SK-N-SH (cell line): ENCODE measurements around the gene HS1BP3. TPM values are rescaled to one million over a fixed set of nuclear protein-coding genes. Genes with fewer than 3 reads are reported as not detected.

Source experiments
- CTCF ChIA-PET: fragments of 300-600, 350-600 bp; formaldehyde crosslinking; extraction: SDS; loops from one replicate; lab custom pipeline; 2021; lab: Yijun Ruan, JAX
- POLR2A ChIA-PET: fragments of 350-600 bp; sonication (Branson Sonifier 250); formaldehyde crosslinking; extraction: SDS; loops from one replicate; lab custom pipeline; 2020; ENCODE audit warnings: antibody characterized with exemption, inconsistent platforms; lab: Yijun Ruan, JAX
- DNase-seq: peaks from one replicate; pipeline ENCODE4 v3.0.0; 2012
- H2AFZ ChIP-seq: fragments of 200-600 bp; sonication (generic); 2 replicates; pipeline ENCODE4 v1.8.1; 2016; ENCODE audit warnings: antibody characterized with exemption, mild to moderate bottlenecking, low read depth
- H3F3A ChIP-seq: fragments of 200-600 bp; sonication (generic); replicated peaks from 2 replicates; pipeline ENCODE3; 2016; ENCODE audit warnings: antibody characterized with exemption, mild to moderate bottlenecking; ENCODE audit not compliant: insufficient read depth
- H3K27ac ChIP-seq, 2 experiments: fragments of 200-500 bp in 1 of 2; fragments of 200-600 bp in 1 of 2; sonication (Bioruptor generic) in 1 of 2; sonication (generic), shearing (Covaris generic) in 1 of 2; 2 replicates each; pipeline versions ENCODE4 v1.5.1 to v1.6.1; 2014 to 2016; ENCODE audit warnings: low read depth in 2 of 2, inconsistent platforms in 1 of 2, low read length in 1 of 2, mild to moderate bottlenecking in 1 of 2, mixed read lengths in 1 of 2
- H3K27me3 ChIP-seq: fragments of 200-600 bp; sonication (generic), shearing (Covaris generic); 2 replicates; pipeline ENCODE4 v1.6.1; 2016; ENCODE audit warnings: mixed run types; ENCODE audit not compliant: insufficient read depth
- H3K36me3 ChIP-seq, 2 experiments: fragments of 200-500 bp in 1 of 2; fragments of 200-600 bp in 1 of 2; sonication (Bioruptor generic) in 1 of 2; sonication (generic) in 1 of 2; replicated peaks in 1 of 2; 2 replicates each; pipeline versions ENCODE3 to v1.5.1; 2014 to 2016; ENCODE audit warnings: low read length in 1 of 2, mild to moderate bottlenecking in 1 of 2; ENCODE audit not compliant: insufficient read depth in 2 of 2, control insufficient read depth in 1 of 2
- H3K4me1 ChIP-seq, 2 experiments: fragments of 200-500 bp in 1 of 2; fragments of 200-600 bp in 1 of 2; sonication (Bioruptor generic) in 1 of 2; sonication (generic), shearing (Covaris generic) in 1 of 2; 2 replicates each; pipeline versions ENCODE4 v1.5.1 to v1.6.1; 2014 to 2016; ENCODE audit warnings: low read depth in 1 of 2, low read length in 1 of 2, mixed run types in 1 of 2; ENCODE audit not compliant: insufficient read depth in 2 of 2, control insufficient read depth in 1 of 2
- H3K4me2 ChIP-seq: fragments of 200-600 bp; sonication (generic), shearing (Covaris generic); 2 replicates; pipeline ENCODE4 v1.6.1; 2017; ENCODE audit warnings: mixed run types
- H3K4me3 ChIP-seq, 2 experiments: fragments of 200-500 bp in 1 of 2; fragments of 200-600 bp in 1 of 2; sonication (Bioruptor generic) in 1 of 2; sonication (generic), shearing (Covaris generic) in 1 of 2; 2 replicates each; pipeline versions ENCODE4 v1.5.1 to v1.8.1; 2014 to 2016; ENCODE audit warnings: low read depth in 2 of 2, inconsistent platforms in 1 of 2, low read length in 1 of 2, mild to moderate bottlenecking in 1 of 2, mixed read lengths in 1 of 2, moderate library complexity in 1 of 2
- H3K79me2 ChIP-seq: fragments of 200-600 bp; sonication (generic); 2 replicates; pipeline ENCODE4 v1.8.1; 2017; ENCODE audit warnings: mild to moderate bottlenecking; ENCODE audit not compliant: insufficient read depth
- H3K9ac ChIP-seq: fragments of 200-600 bp; sonication (generic); 2 replicates; pipeline ENCODE4 v1.6.1; 2017; ENCODE audit warnings: mixed run types
- H3K9me2 ChIP-seq: fragments of 200-600 bp; sonication (generic); 2 replicates; pipeline ENCODE4 v1.6.1; 2017; ENCODE audit warnings: mixed run types
- H3K9me3 ChIP-seq: fragments of 200-600 bp; sonication (generic); 2 replicates; pipeline ENCODE4 v1.6.1; 2017; ENCODE audit warnings: mixed run types, mild to moderate bottlenecking, moderate library complexity
- H4K20me1 ChIP-seq: fragments of 200-600 bp; sonication (generic); 2 replicates; pipeline ENCODE4 v1.6.1; 2017; ENCODE audit warnings: mild to moderate bottlenecking, mixed run types; ENCODE audit not compliant: insufficient read depth
- CHD2 ChIP-seq: fragments of 150-350 bp; IDR thresholded peaks from 2 replicates; pipeline ENCODE4 v1.6.1; 2018; ENCODE audit warnings: low read length; ENCODE audit not compliant: partially characterized antibody
- CTCF ChIP-seq: fragments of 200-600 bp; sonication (generic); IDR thresholded peaks from 2 replicates; pipeline ENCODE4 v1.6.1; 2017; ENCODE audit warnings: antibody characterized with exemption, mild to moderate bottlenecking, moderate library complexity
- GATA2 ChIP-seq: sonication (generic); formaldehyde crosslinking; IDR thresholded peaks from 2 replicates; pipeline ENCODE4 v1.5.0; 2020; ENCODE audit warnings: mild to moderate bottlenecking, missing genetic modification reagents
- IRF3 ChIP-seq: fragments of 150-350 bp; IDR thresholded peaks from 2 replicates; pipeline ENCODE4 v1.6.1; 2016; ENCODE audit warnings: mild to moderate bottlenecking, low read depth, low read length
- MEF2A ChIP-seq: IDR thresholded peaks from 2 replicates; pipeline ENCODE4 v1.4.0; 2012; ENCODE audit warnings: low read depth, borderline replicate concordance
- NFIC ChIP-seq: IDR thresholded peaks from 2 replicates; pipeline ENCODE4 v1.4.0; 2012; ENCODE audit warnings: borderline replicate concordance
- RAD21 ChIP-seq: IDR thresholded peaks from 2 replicates; pipeline ENCODE4 v1.6.1; 2012; ENCODE audit warnings: mild to moderate bottlenecking, low read length
- RCOR1 ChIP-seq: fragments of 150-350 bp; IDR thresholded peaks from 2 replicates; pipeline ENCODE4 v1.6.1; 2017; ENCODE audit warnings: antibody characterized with exemption, low read length
- REST ChIP-seq: IDR thresholded peaks from 2 replicates; pipeline ENCODE4 v1.6.1; 2012; ENCODE audit warnings: mild to moderate bottlenecking, low read depth, low read length, moderate library complexity
- RXRA ChIP-seq: IDR thresholded peaks from 2 replicates; pipeline ENCODE4 v1.4.0; 2012; ENCODE audit warnings: low read depth, mild to moderate bottlenecking, borderline replicate concordance
- SIN3A ChIP-seq: IDR thresholded peaks from 2 replicates; pipeline ENCODE4 v1.6.1; 2012; ENCODE audit warnings: low read depth, mild to moderate bottlenecking, low read length, moderate library complexity, borderline replicate concordance
- WGBS: methylation state at CpG from one replicate; pipeline ENCODE4 v1.1.6; 2017; ENCODE audit warnings: low lambda C conversion rate; 5-methylcytosine and 5-hydroxymethylcytosine counted together
- polyA plus RNA-seq, 3 experiments: library from polyadenylated mRNA; depleted of rRNA; stranded (reverse); fragments of >200 nt; gene quantifications; 2 replicates each; pipeline ENCODE4 v1.2.3, GENCODE V29; 2012
- TF ChIP-seq, protein P1 (sequence below): fragments of 150-350 bp; IDR thresholded peaks from 2 replicates; pipeline ENCODE4 v1.6.1; 2017; ENCODE audit warnings: antibody characterized with exemption, low read length, low read depth, borderline replicate concordance

Gene HS1BP3
- polyA plus RNA-seq, 1 of the 3 experiments (the other 2 are of a cell fraction): 20.1 TPM

DNA sequence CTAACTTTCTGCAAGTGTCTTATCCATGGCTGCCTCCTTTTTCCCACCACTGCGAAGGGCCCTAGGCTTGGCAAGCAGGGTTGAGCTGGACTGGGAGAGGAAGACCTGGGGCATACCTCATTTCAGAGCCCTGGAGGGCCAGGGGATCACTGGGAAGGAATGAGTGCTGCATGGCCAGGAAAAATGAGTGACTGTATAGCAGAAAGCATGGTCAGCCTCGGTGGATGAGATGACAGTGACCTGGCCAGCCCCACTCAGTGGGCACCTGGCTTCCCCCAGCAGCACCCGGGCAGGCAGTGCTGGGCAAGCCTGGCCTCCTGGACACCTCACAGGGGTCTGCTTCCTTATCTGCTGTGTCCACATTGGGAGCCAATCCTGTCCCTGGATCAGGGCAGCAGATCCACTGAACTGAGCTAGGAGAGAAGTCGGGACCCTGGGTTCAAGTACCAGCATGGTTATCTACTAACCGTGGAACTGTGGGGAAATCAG, 76.4 kb downstream of the HS1BP3 start (continued):
- TF ChIP-seq GATA2 (CRISPR knock-in tag) (no peak), CHD2 (no peak)

DNA sequence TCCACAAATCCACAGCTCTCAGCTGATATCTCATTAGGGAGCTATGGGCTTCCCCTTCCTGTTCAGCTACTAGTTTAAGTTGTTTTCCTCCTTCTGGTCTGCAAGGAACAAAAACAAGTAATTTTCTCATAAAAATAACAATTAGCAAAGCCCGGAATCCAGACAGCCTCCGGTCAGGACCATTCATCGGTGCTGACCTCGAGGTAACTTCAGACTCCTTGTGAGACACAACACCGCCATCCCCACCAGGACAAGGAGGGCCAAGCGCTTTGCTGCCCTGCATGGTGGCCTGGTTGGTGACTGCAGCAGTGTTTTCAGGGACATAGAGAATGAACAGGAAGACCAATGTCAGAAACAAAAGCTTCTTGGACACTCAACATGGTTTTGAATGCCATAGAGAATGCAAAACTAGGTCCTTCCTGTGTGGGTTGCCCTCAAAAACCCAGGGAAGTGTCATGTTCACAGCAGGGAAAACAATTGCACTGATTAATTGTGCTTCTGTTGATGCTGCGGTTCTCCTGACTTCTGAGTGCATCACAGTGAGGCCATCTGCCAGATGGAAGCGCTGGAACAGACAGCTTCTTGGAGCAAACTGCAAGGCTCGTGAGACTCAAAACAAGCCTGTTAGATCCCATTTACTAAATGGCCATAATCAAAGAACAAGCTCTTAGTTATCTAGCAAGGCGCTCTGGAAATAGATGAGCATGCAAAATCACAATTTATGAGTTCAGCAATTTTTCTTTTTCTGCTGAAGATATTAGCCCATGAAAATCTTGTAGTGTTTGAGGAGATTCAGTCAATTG, 77.1 kb downstream of the HS1BP3 start:
- Histone ChIP-seq H3K27ac (no peak overlapping the region; a peak in 1 of 4 replicates), H3K79me2 (no peaks in the 10 kb centered on the region), H3K4me3 (no peak overlapping the region), H3K4me1 (peaks cover 11 to 34% of the 10 kb centered on the region in 2 experiments; a peak in 3 of 4 replicates), H3K9me3 (no peaks in the 10 kb centered on the region), H3F3A (peaks cover 8% of the 10 kb centered on the region), H3K27me3 (no peaks in the 10 kb centered on the region), H3K36me3 (no peaks in the 10 kb centered on the region), H2AFZ (no peak overlapping the region), H3K4me2 (no peak overlapping the region), H3K9ac (no peak overlapping the region), H3K9me2 (no peaks in the 10 kb centered on the region), H4K20me1 (no peaks in the 10 kb centered on the region)
- ChIA-PET POLR2A (interaction anchor here (3.3 kb wide), 1 partner anchor 127 kb away, joined by 13 read pairs; the partner anchor contains the start of gene RHOB), CTCF (interaction anchor here (0.8 to 2.5 kb wide), 8 partner anchors 8 to 130 kb away, joined by 3 to 7 read pairs (median 3); partner anchors contain the start of gene HS1BP3)
- no peak for DNase-seq
- WGBS: 97% methylated on average over 10 of the region's 10 CpGs
- TF ChIP-seq NFIC (no peak), CTCF (no peak), RAD21 (no peak), RCOR1 (no peak), RXRA (no peak)

DNA sequence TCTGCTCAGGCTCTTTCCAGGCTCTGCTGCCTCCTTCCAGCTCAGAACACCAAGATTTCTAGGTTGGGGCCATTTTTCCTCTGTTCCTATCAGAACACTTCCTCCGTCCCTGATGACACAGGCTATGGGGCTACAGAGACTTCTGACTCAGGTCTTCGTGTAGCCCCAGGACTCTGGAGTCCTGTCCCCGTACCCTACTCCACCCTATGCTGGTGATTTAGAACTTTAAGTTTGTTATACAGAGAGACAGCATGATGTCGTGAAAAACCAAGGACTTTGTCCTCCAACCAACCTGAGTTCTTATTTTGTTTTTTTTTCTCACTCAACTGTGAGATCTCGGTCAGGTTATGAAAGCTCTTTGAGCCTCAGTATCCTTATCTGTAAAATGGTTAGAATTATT, 78.7 kb downstream of the HS1BP3 start:
- no peak overlapping the region for H3K4me2 ChIP-seq
- no peak overlapping the region for H3K4me3 ChIP-seq
- no peaks in the 10 kb centered on the region for H3K36me3 ChIP-seq
- H3K9me3 ChIP-seq: no peaks in the 10 kb centered on the region
- no peaks in the 10 kb centered on the region for H3K27me3 ChIP-seq
- DNase-seq: no peak
- H3K9ac ChIP-seq: no peak overlapping the region
- WGBS: 85% methylated on average over 5 of the region's 5 CpGs
- H3K79me2 ChIP-seq: no peaks in the 10 kb centered on the region
- no peaks in the 10 kb centered on the region for H3F3A ChIP-seq
- H4K20me1 ChIP-seq: no peaks in the 10 kb centered on the region
- no peak overlapping the region for H3K27ac ChIP-seq
- H3K4me1 ChIP-seq: peaks cover 0 to 25% of the 10 kb centered on the region in 2 experiments; a peak in 1 of 4 replicates
- no peaks in the 10 kb centered on the region for H3K9me2 ChIP-seq
- ChIA-PET CTCF (interaction anchor here (0.6 to 1.8 kb wide), 6 partner anchors 10 to 131 kb away, joined by 3 read pairs; partner anchors contain the start of gene RHOB), POLR2A (no interaction called here)
- no peak overlapping the region for H2AFZ ChIP-seq
- TF ChIP-seq REST (no peak), MEF2A (no peak), SIN3A (no peak), IRF3 (no peak), CTCF (no peak)
- TF ChIP-seq, protein P1, sequence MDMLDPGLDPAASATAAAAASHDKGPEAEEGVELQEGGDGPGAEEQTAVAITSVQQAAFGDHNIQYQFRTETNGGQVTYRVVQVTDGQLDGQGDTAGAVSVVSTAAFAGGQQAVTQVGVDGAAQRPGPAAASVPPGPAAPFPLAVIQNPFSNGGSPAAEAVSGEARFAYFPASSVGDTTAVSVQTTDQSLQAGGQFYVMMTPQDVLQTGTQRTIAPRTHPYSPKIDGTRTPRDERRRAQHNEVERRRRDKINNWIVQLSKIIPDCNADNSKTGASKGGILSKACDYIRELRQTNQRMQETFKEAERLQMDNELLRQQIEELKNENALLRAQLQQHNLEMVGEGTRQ: no peak
